HG03457 (cell line): ENCODE results near the gene CLTB.
"Not testable (repeated sequence)": the region's sequence is repeated elsewhere in the genome, so short reads cannot be mapped to it uniquely, and the experiment has no call there.

Source experiments
- ATAC-seq: cut with Tn5 transposase; IDR thresholded peaks from one replicate; pipeline ENCODE4 v1.9.1; 2021; ENCODE audit warnings: moderate number of reproducible peaks; ENCODE audit not compliant: unreplicated experiment

Gene CLTB, protein sequence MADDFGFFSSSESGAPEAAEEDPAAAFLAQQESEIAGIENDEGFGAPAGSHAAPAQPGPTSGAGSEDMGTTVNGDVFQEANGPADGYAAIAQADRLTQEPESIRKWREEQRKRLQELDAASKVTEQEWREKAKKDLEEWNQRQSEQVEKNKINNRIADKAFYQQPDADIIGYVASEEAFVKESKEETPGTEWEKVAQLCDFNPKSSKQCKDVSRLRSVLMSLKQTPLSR

DNA sequence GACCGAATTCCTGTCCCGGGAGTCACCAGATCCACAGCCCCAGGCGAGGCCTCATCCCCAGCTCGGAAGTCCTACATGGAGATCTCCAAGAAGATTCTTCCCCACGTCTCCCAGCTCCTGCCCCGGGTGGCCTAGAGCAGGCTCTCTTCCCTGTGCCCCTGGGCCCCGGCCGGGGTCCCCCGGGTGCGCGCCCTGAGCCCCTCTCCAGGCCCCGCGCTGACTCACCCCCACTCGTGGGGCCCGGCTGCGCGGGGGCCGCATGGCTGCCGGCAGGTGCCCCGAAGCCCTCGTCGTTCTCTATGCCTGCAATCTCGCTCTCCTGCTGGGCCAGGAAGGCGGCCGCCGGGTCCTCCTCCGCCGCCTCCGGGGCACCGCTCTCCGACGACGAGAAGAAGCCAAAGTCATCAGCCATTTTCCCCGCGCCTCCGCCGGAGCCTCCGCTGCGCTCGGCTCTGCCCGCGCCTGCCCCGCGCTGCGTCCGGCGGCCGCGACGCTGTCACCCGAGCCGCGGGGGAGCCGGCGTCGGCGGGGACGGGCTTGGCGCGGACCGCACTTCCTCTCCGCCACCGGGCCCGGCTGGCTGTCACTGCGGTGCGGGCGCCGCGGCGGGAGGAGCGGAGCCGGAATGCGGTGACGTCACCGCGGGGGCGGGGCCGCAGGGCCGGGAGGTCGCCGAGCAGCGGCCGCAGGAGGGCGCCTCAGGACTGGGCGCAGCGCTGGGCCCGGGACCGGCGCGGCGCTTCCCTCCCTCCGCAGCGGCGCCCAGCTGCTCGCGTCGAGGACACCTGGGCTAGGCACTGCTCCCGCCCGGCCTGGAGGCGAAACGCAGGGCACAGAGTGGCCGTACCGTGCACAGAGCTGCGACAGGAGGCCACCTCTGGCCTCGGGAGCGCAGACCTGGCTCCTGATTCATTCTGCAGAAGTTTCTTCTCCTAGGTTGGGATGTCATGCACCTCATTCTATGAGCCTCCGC lies at the start of gene CLTB:
Gene CLTB, minus strand, starts transcription at position 588 of the 973 bp plus-strand sequence. Its CDS starts 176 bp downstream, at position 412.
- ATAC-seq: peak; percentile 93

DNA sequence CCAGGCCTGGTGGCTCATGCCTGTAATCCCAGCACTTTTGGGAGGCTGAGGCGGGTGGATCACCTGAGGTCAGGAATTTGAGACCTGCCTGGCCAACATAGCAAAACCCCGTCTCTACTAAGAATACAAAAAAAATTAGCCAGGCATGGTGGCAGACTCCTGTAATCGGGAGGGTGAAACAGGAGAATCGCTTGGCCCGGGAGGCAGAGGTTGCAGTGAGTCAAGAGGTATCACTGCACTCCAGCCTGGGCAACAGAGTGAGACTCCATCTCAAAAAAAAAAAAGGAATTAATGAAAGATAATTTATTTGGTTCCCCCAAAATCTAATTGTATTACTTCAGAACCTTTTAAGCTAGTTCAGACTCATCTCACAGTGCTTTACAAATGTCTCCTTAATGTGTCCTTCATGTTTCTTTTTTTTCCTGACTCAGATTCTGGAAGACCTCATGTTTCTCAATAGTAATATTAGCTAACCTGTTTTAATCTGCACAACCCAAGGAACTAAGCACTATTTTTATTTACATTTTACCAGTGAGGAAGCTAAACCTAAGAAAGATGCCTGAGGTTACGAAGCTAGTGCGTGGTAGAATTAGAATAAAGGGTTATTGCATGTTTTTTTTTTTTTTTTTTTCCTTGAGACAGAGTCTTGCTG lies 46.9 kb upstream of the CLTB start:
- no peak for ATAC-seq

DNA sequence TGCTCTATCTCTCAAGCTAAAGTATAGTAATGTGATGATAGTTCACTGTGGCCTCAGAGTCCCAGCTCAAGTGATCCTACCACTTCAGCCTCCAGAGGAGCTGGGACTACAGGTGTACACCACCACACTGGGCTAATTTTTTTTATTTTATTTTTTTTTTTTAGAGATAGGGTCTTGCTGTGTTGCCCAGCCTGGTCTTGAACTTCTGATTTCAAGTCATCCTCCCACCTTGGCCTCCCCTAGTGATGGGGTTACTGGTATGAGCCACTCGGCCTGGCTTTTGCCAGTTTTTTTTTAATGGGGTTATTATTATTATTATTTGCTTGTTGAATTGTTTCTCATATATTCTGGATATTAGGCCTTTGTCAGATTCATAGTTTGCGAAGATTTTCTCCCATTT lies 45.0 kb upstream of the CLTB start:
- ATAC-seq: no peak

DNA sequence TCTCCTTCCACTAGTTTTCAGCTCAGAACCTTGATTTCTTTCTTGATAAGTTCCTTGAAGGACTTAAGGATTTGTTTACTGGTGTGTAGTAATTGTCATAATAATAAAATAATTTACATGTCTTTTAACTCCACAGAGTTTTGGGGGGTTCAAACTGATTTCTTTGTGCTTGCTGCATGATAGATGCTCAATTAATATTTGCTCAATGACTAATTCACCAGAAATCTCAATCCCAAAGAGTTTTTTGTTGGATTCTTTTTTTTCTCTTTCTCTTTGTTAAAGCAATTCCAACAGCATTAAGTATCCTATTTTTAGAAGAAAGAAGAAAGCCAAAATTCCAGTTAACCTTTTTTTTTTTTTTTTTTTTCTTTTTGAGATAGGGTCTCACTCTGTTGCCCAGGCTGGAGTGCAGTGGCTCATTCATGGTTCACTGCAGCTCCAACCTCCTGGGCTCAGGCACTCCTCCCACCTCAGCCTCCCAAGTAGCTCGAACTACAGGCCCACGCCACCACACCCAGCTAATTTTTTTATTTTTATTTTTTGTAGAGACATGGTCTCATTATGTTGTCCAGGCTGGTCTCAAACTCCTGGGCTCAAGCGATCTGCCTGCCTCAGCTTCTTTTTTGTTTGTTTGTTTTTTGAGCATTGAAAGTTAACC lies 42.7 kb upstream of the CLTB start:
- ATAC-seq: no peak

DNA sequence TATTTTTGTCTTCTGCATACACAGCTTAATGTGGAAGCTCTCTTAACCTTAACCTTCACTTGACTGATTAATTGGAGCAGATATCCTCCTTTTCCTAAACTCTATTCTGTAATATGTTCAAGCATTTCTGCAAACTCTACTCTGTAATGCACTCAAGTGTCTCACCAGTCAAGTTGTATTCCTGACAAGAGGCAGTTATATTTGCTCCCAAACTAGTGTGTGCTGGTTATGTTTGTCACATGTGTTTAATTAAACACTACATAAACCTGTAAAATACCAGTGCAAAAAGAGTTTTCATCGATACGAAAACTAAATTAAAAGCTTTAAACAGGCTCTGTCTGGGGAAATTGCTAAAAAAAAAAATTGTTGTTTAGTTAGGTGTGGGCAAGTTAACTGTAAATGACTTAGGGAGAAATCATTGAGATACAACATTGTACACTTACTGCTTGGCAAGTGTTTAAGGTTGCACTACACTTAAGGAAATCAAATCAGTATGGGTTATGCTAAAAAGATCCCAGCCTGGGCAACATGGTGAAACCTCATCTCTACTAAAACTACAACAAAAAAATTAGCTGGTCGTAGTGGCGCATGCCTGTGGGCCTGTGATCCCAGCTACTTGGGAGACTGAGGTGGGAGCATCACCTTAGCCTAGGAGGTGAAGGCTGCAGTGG lies 38.5 kb upstream of the CLTB start:
- no peak for ATAC-seq

DNA sequence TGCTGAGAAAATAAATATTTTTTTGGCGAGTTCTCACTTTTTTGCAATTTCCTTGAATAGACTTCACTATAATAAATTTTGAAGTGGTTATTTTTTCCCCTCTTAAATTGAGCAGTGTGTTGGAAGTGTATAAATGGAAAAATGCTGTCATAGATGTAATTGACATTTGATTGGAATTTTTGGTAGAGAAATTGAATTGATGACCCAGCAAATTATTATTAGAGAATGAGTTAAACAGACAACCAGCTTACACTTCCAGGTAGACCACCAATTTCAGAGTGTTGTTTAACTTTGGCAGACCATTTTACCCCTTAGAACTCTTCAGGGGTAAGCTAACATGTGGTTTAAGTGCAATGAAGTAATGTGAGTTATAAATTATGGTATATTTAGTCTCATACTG lies 33.7 kb upstream of the CLTB start:
- ATAC-seq: no peak

DNA sequence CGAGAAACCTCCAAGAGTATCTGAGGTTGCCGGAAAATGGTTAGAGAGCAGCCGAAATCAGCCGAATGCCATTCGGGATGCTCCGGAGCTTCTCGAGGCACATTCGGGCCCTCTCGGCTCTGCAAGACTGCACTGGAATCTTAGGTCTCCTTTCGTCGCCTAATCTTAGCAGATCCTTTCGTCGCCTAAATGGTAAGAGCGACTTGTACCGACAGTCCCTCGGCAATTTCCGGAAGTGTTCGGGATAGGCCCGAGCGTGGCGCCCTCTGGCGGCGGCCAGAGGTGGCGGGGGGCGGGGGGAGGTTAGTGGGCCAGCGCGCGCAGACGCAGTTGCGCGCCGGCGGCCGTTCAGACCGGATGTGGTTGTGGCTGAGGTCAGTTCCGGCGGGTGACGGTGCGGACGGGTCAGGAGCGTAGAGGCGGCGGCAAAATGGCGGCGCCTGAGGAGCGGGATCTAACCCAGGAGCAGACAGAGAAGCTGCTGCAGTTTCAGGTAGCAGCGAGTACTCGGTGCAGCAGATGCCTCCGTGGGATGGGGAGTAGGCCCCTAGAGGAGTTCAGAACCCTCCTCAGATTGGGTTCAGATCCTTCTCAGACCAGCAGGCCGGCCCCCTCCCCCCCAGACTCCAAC lies 31.8 kb upstream of the CLTB start, which contains the start of gene FAF2:
Gene FAF2, plus strand, starts transcription at position 408 of the 631 bp plus-strand sequence. Its CDS starts 23 bp downstream, at position 431.
- ATAC-seq: peak; percentile 91

DNA sequence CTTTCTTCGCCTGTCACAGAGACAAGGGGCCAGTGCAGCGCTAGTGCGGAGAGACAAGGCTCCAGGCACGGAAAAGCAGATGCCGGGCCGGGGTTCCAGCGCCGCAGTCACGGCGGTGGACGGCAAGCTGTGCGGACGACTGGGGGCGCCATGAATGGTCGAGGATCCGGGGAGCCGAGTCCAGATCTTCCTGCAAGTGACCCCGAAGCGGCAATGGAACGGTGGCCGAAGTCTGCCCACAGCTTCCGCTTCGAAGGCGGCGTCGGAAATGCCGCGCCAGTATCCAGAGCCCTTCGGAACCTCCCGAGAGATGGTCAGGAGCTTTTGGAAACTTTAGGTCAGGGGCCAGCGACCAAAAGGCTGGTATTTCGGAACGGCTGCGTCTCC lies 31.2 kb upstream of the CLTB start:
- ATAC-seq: peak; percentile 12

DNA sequence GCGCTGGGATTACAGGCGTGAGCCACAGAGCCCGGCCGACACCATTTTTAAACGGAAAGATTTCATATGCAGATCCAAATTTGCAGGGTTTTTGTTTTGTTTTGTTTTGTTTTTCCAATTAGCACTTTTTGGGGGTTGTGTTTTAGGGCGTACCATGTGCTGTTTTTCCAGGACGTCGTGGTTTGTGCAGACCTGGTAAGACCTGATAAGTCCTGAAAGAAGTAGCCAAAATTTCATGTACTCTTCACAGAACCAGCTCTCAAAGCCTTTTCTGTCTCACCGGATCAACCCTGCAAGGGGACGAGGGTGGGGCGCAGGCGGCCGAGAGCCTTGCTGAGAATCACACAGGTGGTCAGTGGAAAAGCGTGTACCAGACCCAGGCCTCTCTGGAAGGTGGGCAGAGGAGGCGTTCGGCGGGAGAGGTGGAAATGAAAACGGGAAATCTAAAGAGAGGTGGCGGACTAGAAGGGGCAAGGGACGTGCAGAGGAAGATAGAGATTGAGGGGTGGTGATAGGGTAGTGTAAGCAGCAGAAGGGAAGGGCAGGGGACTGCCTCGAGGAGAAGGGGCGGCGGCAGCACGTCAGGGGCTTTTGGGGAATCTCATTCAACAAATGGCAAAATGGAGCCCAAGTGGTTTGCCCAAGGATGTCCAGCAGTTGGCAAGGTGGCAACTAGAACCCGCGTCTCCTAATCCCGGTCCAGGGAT lies 30.7 kb upstream of the CLTB start:
- no peak for ATAC-seq

DNA sequence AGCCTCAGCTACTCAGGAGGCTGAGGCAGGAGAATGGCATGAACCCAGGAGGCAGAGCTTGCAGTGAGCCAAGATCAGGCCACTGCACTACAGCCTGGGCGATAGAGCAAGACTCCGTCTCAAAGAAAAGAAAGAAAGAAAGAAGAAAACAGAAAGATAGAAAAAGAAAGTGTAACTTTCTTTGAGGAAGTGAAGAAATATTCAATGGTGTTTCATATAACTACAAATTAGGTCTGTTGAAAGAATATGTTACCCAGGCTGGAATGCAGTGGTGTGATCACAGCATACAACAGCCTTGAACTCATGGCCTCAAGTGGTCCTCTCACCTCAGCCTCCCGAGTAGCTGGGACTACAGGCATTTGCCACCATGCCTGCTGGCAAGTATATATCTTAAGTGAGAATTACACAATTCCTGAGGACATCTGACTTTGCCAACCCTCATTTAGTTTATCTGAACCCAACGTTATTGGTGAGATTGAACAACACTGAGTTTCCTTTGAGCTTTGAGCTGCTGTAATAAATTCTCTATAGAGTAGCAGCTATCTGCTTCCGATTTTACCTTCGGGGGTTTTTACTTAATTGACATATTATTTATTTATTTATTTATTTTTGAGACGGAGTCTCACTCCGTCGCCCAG lies 29.8 kb upstream of the CLTB start:
- ATAC-seq: no peak

DNA sequence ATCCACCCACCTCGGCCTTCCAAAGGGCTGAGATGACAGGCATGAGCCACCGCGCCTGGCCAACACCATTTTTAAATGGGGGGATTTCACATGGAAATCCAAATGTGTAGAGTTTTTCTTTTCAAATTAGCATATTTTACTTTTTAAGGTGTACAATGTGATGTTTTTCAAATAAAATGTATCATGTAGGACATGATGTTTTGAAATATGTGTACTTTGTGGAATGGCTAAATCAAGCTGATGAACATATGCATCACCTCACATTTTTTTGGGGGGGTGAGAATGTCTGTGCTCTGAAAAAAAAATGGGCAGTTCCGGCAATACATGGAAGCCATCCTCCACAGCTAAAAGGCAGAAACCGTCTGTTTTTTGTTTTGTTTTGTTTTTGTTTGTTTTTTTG lies 28.4 kb upstream of the CLTB start:
- no peak for ATAC-seq

DNA sequence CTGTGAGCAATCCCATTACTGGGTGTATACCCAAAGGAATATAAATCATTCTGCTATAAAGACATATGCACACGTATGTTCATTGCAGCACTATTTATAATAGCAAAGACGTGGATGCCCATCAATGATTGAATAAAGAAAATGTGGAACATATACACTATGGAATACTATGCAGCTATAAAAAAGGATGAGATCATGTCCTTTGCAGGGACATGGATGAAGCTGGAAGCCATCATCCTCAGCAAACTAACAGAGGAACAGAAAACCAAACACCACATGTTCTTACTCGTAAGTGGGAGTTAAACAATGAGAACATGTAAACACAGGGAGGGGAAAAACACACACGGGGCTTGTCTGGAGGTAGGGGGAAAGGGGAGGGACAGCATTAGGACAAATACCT lies 26.6 kb upstream of the CLTB start:
- not testable (repeated sequence) for ATAC-seq

DNA sequence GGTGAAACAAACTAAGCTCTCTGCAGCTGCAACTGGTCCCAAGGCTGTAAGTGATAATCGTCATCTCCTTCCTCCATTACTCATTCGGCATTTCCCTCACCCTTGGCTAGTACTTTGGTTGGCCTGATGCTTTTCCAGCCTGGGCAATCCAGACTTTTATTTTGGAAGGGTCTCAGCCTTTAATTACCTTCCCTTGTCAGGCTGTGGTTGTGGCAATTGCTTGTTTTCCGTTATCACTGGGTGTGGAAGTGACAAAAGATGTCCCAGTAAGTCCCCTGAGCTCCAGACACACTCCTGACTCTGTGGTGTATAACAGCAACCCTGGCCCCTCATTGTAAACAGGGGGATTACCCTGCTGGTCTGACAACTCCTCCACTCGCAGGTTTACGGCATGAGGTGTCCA lies 25.6 kb upstream of the CLTB start:
- ATAC-seq: no peak

DNA sequence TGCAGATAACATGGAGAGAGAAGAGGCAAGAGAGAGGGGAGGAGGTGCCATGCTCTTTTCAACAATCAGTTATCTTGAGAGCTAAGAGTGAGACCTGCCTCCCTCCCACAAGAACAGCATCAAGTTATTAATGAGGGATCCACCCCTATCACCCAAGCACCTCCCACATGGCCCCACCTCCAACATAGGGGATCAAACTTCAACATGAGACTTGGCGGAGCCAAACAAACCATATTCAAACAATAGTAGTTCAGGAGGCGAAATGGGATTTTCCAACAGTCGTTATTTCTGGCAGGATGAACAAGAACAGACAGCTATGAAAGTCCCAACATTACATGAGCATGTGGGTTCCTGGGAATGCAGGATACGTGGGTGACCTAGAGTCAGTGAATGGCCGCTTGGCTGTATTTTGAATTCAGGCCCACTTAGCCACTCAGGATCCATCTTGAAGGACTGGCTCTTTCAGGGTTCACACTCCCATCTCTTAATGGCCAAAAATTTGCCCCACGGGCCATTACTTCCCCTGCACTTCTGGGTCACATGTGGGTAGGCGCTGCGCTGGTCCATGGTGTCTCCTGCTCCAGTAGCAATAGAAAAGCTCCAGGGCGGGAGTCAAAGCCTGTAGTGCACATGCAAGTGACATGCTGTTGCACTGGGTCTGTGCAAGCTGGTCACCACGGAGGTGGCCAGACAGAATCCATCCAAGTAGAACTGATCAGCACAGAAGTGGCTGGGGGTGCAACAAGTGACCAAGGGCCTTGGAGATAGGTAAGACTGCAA lies 24.8 kb upstream of the CLTB start:
- no peak for ATAC-seq

DNA sequence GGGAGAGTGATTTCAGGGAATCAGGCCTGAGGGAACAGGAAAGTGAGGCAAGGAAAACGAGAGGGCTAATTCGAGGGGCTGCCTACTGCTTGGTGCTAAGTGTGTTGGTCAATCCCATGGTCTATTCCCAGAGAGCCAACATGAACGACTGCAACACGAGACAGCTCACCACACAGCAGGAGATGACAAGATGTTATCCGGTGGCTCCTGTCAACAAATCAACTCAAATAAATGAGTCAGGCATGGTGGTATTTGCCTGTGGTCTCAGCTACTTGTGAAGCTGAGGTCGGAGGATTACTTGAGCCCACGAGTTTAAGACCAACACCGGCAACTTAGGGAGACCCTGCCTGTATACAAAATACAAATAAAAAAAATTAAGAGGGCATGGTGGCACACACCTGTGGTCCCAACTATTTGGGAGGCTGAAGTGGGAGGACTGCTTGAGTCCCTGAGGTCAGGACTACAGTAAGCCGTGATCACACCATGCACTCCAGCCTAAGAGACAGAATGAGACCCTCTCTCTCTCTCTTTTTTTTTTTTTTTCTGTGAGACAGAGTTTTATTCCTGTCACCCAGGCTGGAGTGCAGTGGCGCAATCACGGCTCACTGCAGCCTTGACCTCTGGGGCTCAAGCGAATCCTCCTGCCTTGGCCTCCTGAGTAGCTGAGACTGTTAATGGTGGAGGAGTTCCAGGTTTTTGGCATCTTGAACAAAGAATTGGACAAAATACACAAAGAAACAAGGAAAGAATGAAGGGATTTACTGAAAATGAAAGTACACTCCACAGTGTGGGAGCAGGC lies 22.8 kb upstream of the CLTB start:
- no peak for ATAC-seq

DNA sequence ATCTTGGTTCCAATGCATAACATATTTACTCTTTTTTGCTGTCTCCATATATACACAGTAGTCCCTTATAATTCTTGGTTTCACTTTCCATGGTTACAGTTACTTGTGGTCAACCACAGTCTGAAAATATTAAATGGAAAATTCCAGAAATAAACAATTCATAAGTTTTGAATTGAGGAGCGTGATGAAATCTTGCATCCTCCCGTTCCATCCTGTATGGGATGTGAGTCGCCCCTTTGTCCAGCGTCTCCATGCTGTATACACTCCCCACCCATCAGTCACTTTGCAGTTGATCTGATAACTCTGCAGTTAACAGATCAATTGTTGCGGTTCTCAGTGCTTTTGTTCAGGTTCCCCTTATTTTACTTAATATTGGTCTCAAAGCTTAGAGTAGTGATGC lies 20.3 kb upstream of the CLTB start:
- ATAC-seq: no peak

DNA sequence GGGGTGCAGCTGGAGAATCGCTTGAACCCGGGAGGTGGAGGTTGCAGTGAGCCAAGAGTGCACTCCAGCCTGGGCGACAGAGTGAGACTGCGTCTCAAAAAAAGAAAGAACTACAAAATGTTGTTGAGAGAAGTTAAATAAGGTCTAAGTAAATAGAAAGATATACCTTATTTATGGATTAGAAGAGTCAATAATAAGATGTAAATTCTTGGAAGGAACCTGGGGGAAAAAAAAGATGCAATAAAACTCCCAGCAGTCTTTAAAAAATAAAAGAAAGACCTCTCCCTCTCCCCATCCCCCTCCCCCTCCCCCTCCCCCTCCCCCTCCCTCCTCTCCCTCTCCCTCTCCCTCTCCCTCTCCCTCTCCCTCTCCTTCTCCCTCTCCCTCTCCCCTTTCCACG lies 16.4 kb upstream of the CLTB start:
- no peak for ATAC-seq
